ENCODE measurements around the gene NOTO.
"Not testable (repeated sequence)": the region's sequence is repeated elsewhere in the genome, so short reads cannot be mapped to it uniquely, and the experiment has no call there.

The NOTO gene

DNA sequence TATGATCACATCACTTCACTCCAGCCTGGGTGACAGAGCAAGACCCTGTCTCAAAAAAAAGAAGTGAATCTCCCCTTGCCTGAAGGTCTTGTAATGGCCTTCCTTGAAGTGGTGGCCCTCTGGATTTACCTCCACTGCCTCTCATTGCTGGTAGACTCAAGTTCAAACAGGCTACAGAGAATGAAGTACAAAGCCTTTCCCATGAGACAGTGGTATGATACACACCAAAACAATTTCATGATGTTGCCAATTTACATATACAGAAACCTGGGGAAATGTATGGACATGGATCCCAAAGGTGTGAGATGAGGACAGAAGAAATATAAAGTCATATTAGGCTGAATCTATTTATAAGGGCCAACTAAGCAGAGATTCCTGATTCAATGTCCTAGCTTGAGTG lies 4.8 kb upstream of the NOTO start:
- H3K27me3 ChIP-seq (replicated peaks; ENCODE audit: insufficient read depth, low read length), result no peaks in the 10 kb centered on the region
- H3F3A ChIP-seq (ENCODE audit: insufficient read depth, low read length), result no peaks in the 10 kb centered on the region
- TF ChIP-seq EZH2 (optimal IDR thresholded peaks at IDR 0.05; ENCODE audit: low read depth, low read length) (no peak), EZH2phosphoT487 (IDR thresholded peaks at IDR 0.05; ENCODE audit: low read length) (no peak)
- TF ChIP-seq, protein P1, sequence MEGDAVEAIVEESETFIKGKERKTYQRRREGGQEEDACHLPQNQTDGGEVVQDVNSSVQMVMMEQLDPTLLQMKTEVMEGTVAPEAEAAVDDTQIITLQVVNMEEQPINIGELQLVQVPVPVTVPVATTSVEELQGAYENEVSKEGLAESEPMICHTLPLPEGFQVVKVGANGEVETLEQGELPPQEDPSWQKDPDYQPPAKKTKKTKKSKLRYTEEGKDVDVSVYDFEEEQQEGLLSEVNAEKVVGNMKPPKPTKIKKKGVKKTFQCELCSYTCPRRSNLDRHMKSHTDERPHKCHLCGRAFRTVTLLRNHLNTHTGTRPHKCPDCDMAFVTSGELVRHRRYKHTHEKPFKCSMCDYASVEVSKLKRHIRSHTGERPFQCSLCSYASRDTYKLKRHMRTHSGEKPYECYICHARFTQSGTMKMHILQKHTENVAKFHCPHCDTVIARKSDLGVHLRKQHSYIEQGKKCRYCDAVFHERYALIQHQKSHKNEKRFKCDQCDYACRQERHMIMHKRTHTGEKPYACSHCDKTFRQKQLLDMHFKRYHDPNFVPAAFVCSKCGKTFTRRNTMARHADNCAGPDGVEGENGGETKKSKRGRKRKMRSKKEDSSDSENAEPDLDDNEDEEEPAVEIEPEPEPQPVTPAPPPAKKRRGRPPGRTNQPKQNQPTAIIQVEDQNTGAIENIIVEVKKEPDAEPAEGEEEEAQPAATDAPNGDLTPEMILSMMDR (IDR thresholded peaks at IDR 0.05; ENCODE audit: low read length), result no peak

DNA sequence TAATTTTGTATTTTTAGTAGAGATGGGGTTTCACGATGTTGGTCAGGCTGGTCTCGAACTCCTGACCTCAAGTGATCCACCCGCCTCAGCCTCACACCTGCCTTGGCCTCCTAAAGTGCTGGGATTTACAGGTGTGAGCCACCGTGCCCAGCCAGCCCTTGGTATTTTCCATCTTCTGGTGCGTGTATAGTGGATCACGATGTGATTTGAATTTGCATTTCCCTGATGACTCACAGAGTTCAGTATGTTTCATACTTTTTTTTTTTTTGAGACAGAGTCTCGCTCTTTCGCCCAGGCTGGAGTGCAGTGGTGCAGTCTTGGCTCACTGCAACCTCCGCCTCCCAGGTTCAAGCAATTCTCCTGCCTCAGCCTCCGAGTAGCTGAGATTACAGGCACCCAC lies 2.1 kb upstream of the NOTO start:
- DNase-seq; H3K4me2 ChIP-seq (ENCODE audit: low read depth, low read length); H3K9me3 ChIP-seq (replicated peaks; ENCODE audit: insufficient read depth, low read length); H3F3A ChIP-seq (ENCODE audit: insufficient read depth, low read length); H4K20me1 ChIP-seq (ENCODE audit: insufficient read depth, low read length); H3K36me3 ChIP-seq (replicated peaks; ENCODE audit: insufficient read depth, low read length); H3K79me2 ChIP-seq (ENCODE audit: low read length); H3K27me3 ChIP-seq (replicated peaks; ENCODE audit: insufficient read depth, low read length); H3K9me2 ChIP-seq (replicated peaks; ENCODE audit: insufficient read depth, low read length); H3K27ac ChIP-seq (ENCODE audit: low read length); H3K9ac ChIP-seq (ENCODE audit: low read length); H3K4me3 ChIP-seq (ENCODE audit: low read length); H2AFZ ChIP-seq (ENCODE audit: low read length); H3K4me1 ChIP-seq (ENCODE audit: low read length): not testable (repeated sequence)

More for the DNA sequence above, 4.8 kb upstream of the NOTO start:
- no peak overlapping the region for H3K9ac ChIP-seq (ENCODE audit: low read length)
- DNase-seq, result no peak
- H3K9me3 ChIP-seq (replicated peaks; ENCODE audit: insufficient read depth, low read length), result no peaks in the 10 kb centered on the region
- no peak overlapping the region for H2AFZ ChIP-seq (ENCODE audit: low read length)
- no peaks in the 10 kb centered on the region for H4K20me1 ChIP-seq (ENCODE audit: insufficient read depth, low read length)
- no peaks in the 10 kb centered on the region for H3K4me1 ChIP-seq (ENCODE audit: low read length)
- H3K36me3 ChIP-seq (replicated peaks; ENCODE audit: insufficient read depth, low read length), result no peaks in the 10 kb centered on the region
- H3K9me2 ChIP-seq (replicated peaks; ENCODE audit: insufficient read depth, low read length), result no peaks in the 10 kb centered on the region
- H3K79me2 ChIP-seq (ENCODE audit: low read length), result no peaks in the 10 kb centered on the region
- no peak overlapping the region for H3K27ac ChIP-seq (ENCODE audit: low read length)
- H3K4me2 ChIP-seq (ENCODE audit: low read depth, low read length), result no peak overlapping the region
- H3K4me3 ChIP-seq (ENCODE audit: low read length), result no peak overlapping the region

GRCh38 chr2:73203055-73203681 lies 794 bp downstream of the NOTO start:
- TF ChIP-seq, protein P1 (IDR thresholded peaks at IDR 0.05; ENCODE audit: low read length), result no peak
- TF ChIP-seq EZH2 (optimal IDR thresholded peaks at IDR 0.05; ENCODE audit: low read depth, low read length) (no peak), EZH2phosphoT487 (IDR thresholded peaks at IDR 0.05; ENCODE audit: low read length) (no peak)
- no peak overlapping the region for H3K4me2 ChIP-seq (ENCODE audit: low read depth, low read length)
- H3K79me2 ChIP-seq (ENCODE audit: low read length), result no peaks in the 10 kb centered on the region
- H3K4me1 ChIP-seq (ENCODE audit: low read length), result no peaks in the 10 kb centered on the region
- H3K9me3 ChIP-seq (replicated peaks; ENCODE audit: insufficient read depth, low read length), result no peaks in the 10 kb centered on the region
- H3K36me3 ChIP-seq (replicated peaks; ENCODE audit: insufficient read depth, low read length), result no peaks in the 10 kb centered on the region
- no peaks in the 10 kb centered on the region for H4K20me1 ChIP-seq (ENCODE audit: insufficient read depth, low read length)
- H3K27ac ChIP-seq (ENCODE audit: low read length), result no peak overlapping the region
- DNase-seq, result no peak
- no peaks in the 10 kb centered on the region for H3F3A ChIP-seq (ENCODE audit: insufficient read depth, low read length)
- no peak overlapping the region for H2AFZ ChIP-seq (ENCODE audit: low read length)
- H3K4me3 ChIP-seq (ENCODE audit: low read length), result no peak overlapping the region
- H3K9me2 ChIP-seq (replicated peaks; ENCODE audit: insufficient read depth, low read length), result no peaks in the 10 kb centered on the region
- H3K9ac ChIP-seq (ENCODE audit: low read length), result no peak overlapping the region
- H3K27me3 ChIP-seq (replicated peaks; ENCODE audit: insufficient read depth, low read length), result peaks cover 2% of the 10 kb centered on the region; the same call in 1 of the 2 replicates

- TF ChIP-seq EZH2 (optimal IDR thresholded peaks at IDR 0.05; ENCODE audit: low read depth, low read length) (no peak), EZH2phosphoT487 (IDR thresholded peaks at IDR 0.05; ENCODE audit: low read length) (no peak)
- TF ChIP-seq, protein P1 (IDR thresholded peaks at IDR 0.05; ENCODE audit: low read length), result no peak
- DNase-seq, result no peak
- H3K27me3 ChIP-seq (replicated peaks; ENCODE audit: insufficient read depth, low read length), result peaks cover 2% of the 10 kb centered on the region; the same call in 1 of the 2 replicates
- H3K9me3 ChIP-seq (replicated peaks; ENCODE audit: insufficient read depth, low read length), result no peaks in the 10 kb centered on the region
- H3K27ac ChIP-seq (ENCODE audit: low read length), result no peak overlapping the region
- no peaks in the 10 kb centered on the region for H3F3A ChIP-seq (ENCODE audit: insufficient read depth, low read length)
- H3K4me1 ChIP-seq (ENCODE audit: low read length), result no peaks in the 10 kb centered on the region
- no peak overlapping the region for H2AFZ ChIP-seq (ENCODE audit: low read length)
- H3K79me2 ChIP-seq (ENCODE audit: low read length), result no peaks in the 10 kb centered on the region
- no peaks in the 10 kb centered on the region for H4K20me1 ChIP-seq (ENCODE audit: insufficient read depth, low read length)
- no peak overlapping the region for H3K9ac ChIP-seq (ENCODE audit: low read length)
- no peak overlapping the region for H3K4me3 ChIP-seq (ENCODE audit: low read length)
- no peaks in the 10 kb centered on the region for H3K9me2 ChIP-seq (replicated peaks; ENCODE audit: insufficient read depth, low read length)
- no peaks in the 10 kb centered on the region for H3K36me3 ChIP-seq (replicated peaks; ENCODE audit: insufficient read depth, low read length)
- H3K4me2 ChIP-seq (ENCODE audit: low read depth, low read length), result no peak overlapping the region
Measured at GRCh38 chr2:73205611-73206010, 3.2 kb downstream of the NOTO start.

All from MM.1S (cell line).